ENCODE measurements around the gene GAL3ST1.
"Not testable (repeated sequence)": the region's sequence is repeated elsewhere in the genome, so short reads cannot be mapped to it uniquely, and the experiment has no call there.

Gene GAL3ST1, protein sequence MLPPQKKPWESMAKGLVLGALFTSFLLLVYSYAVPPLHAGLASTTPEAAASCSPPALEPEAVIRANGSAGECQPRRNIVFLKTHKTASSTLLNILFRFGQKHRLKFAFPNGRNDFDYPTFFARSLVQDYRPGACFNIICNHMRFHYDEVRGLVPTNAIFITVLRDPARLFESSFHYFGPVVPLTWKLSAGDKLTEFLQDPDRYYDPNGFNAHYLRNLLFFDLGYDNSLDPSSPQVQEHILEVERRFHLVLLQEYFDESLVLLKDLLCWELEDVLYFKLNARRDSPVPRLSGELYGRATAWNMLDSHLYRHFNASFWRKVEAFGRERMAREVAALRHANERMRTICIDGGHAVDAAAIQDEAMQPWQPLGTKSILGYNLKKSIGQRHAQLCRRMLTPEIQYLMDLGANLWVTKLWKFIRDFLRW

DNA sequence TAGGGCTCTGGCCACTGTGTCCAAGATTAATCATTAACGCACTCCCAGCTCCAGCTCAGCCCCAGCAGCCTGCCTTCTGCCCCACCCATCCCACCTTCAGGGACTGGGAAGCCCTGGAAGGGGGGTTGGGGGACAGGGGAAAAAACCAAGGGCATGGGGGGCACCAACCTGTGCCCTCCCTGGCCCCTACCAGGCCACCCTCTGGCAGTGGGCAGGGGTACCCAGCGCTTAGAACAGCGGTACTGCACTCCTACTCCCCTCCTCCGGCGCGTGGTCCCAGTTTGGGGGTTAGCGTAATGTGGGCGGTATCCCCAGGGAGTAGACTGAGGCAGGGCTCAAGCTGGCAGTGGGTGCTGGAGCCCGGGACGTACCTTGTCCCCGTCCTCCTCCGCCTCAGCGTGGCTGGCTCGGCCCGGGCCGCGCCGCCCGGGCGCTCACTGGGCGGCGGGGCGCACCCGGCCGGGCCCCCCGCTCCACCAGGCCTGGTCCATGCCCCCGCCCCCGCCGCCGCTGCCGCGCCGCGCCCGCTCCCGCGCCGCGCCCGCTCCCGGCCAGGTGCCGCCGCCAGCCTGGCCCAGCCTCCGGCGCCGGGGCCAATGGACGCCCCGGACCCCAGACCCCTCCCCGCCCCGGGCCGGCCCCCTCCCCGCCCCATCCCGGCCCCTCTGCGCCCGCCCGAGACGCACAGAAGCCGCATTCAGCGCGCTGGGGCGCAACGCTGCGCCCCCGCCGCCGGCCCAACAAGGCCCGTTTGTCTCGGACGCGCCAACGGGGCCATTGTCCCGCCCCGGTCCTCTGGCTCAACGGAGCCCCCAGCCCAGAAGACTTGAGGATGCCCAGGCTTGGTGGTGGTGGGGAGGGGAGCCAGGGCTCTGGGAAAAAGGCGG is at the start of gene GAL3ST1:
GAL3ST1 (minus strand) TSS at position 571 of the 887 bp plus-strand sequence. CDS start 17,273 bp downstream, outside the sequence.
- no peak for DNase-seq (ENCODE audit: low read depth, low spot score)

DNA sequence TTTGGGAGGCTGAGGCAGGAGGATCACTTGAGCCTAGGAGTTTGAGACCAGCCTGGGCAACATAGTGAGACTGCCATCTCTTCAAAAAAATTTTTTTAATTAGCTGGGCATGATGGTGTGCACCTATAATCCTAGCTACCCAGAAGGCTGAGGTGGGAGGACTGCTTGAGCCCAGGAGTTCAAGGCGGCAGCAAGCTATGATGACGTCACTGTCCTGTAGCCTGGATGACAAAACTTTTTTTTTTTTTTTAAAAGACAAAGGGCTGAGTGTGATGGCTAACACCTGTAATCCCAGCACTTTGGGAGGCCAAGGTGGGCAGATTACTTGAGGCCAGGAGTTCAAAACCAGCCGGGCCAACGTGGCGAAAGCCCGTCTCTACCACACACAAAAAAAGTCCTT is 45.4 kb upstream of the GAL3ST1 start:
- not testable (repeated sequence) for DNase-seq (ENCODE audit: low read depth, low spot score)

DNA sequence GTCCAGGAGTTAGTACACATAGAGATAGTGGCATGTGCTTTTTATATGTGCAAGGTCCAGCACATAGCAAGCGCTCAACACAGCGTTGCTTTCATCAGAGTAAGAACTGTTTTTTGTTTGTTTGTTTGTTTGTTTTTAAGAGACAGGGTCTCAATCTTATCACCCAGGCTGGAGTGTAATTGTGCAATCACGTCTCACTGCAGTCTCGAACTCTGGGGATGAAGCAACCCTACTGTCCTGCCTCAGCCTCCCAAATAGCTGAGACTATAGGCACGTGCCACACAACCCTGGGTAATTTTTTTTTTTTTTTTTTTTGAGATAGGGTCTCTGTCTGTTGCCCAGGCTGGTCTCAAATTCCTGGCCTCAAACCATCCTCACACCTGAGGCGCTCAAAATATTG is 43.4 kb upstream of the GAL3ST1 start:
- DNase-seq (ENCODE audit: low read depth, low spot score): no peak

DNA sequence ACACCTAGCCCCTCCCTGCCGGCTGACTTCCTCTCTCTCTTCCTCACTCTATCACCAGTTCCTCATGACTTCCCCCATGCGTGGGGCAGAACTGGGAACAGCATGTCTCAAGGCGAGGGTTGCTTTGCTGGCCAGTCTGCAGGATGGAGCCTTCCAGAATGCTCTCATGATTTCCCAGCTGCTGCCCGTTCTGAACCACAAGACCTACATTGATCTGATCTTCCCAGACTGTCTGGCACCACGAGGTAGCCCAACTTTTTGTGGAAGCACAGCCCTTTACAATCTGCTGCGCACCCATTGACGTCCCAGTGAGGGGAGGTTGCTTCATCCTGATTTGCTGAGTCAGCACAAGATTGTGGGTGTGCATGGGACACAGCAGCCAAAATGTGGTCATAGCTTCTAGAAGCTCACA is 41.1 kb upstream of the GAL3ST1 start:
- DNase-seq (ENCODE audit: low read depth, low spot score): no peak

DNA sequence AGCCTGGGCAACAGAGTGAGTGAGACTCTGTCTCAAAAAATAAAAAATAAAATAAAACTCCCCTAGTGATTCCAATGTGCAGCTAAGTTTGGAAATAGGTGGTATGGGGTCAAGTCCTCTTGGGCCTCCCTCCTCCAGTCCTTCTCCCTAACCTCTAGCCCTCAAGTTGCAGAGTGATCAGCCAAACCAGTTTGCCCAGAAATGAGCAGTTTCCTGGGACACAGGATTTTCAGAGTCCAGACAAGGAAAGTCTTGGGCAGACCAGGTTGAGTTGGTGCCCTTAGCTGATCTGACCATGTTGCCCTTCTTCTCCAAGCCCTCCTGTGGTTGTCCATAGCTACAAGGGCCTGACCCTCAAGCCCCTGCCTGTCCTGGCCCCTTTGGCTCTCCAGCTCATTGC is 40.4 kb upstream of the GAL3ST1 start:
- no peak for DNase-seq (ENCODE audit: low read depth, low spot score)

DNA sequence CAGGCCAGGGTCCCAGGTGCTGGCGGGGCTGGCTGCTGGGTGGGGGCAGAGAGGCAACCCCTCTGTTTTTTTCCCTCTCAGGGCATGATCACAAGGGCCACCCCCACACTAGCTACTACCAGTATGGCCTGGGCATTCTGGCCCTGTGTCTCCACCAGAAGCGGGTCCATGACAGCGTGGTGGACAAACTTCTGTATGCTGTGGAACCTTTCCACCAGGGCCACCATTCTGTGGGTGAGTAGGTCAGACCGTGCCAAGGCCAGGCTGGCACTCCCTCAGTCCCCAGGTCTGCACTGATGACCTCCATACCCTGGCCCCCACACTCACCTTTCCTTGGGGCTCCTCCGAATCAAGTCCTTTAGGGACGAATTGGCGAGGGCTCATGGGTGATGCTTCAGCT is 39.8 kb upstream of the GAL3ST1 start:
- no peak for DNase-seq (ENCODE audit: low read depth, low spot score)

DNA sequence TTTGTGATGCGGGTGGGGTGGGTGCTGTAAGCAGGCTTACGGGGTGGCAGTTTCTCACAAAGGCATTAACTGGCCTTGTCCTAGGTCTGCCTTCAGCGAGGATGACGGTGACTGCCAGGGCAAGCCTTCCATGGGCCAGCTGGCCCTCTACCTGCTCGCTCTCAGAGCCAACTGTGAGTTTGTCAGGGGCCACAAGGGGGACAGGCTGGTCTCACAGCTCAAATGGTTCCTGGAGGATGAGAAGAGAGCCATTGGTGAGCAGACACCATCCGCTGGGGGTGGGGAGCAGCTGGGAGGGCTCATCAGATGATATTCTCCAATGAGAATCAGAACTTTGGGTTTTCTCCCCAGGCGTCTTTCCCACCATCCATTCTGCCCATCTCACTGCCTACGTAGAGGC is 38.3 kb upstream of the GAL3ST1 start:
- no peak for DNase-seq (ENCODE audit: low read depth, low spot score)

DNA sequence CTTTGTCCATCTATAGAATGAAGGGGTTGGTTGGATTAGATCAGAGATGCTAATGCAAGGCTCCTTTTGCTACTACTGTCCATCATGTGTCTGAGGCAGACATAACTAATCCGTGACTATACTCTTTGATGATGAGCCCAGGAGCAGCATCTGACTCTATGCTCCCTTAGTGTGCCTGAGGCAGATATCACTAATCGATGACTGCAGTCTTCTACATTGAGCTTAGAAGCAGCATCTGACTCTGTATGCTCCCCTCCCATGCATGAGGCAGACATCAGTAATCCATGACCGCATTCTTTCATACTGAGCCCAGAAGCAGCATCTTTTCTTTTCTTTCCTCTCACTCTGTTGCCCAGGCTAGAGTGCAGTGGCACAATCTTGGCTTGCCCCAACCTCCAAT is 36.7 kb upstream of the GAL3ST1 start:
- no peak for DNase-seq (ENCODE audit: low read depth, low spot score)

DNA sequence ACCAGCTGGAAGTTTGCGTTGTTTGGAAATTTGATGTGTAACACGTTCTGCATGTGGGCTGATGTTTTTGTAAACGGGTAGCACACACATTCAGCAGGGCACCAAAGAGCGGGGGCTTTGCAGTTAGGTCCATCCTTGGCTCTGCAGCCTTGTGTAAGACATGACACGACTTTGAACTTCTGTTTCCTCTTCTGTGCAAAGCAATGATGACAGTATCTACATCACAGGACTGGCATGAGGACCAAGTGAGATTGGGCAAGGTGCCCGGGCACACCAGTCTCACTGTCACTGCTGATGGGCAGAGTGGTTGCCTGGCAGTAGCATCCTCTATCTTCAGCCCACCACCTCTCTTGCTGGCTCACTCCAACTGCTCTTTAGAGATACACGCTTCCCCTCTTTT is 35.8 kb upstream of the GAL3ST1 start:
- no peak for DNase-seq (ENCODE audit: low read depth, low spot score)

DNA sequence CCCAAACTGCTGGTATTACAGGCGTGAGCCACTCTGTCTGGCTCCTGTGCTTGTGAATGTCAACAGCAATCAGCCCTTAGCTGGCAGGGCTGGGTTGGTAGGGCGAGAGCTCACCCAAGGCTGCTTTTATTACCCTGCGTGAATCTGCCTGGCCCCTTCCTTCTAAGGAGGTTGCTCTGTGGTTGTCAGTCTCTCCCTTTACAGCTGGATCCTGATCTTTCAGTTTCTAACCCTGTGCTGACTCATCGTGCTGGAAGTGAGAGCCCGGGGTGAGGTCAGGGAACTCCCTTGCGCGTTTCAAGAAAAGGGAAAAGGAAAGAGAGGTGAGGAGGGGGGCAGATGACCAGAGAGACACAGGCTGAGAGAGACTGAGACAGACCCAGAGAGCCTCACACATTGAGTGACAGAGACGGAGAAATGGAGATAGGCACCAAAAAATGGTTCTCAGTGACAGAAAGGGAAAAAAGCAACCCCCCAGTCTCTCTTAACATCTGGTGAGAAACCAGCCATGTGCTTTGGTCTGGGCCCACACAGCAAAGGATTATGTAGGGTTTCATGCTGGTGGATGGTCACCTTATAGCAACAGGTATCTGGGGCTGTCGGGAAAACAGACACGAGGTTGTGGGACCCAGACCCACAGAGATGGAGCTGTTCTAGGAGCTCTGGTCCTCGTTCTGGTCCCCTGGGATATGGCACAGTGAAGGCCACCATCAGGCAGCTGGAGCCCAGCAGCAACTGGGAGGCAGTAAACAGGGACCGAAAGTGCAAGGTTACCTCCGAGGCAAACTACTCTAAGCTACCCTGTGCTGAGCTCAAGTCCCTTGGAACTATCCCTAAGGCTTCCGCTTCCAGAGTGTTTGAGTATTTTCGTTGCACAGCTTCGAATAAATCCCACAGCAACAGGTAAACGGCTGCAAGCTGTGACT is 35.1 kb upstream of the GAL3ST1 start:
- DNase-seq (ENCODE audit: low read depth, low spot score): no peak

DNA sequence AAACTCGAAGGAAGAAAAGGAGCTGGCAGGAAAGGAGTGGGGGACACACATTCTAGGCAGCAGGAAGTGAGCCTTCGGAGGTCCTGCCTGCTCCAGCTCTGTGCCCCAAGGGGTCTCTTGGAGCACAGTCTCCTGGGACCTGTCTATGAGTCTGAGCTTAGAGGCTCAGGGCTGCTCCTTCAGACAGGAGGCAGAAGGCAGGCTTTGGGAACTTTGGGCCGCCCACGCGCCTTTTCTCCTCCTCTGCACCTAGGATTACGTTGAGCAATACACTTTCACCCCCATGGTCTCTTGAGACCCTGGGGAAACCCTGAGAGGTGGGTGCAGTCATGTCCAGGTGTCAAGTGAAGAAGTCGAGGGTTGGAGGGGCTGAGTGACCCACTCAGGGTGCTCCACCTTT is 33.5 kb upstream of the GAL3ST1 start:
- no peak for DNase-seq (ENCODE audit: low read depth, low spot score)

DNA sequence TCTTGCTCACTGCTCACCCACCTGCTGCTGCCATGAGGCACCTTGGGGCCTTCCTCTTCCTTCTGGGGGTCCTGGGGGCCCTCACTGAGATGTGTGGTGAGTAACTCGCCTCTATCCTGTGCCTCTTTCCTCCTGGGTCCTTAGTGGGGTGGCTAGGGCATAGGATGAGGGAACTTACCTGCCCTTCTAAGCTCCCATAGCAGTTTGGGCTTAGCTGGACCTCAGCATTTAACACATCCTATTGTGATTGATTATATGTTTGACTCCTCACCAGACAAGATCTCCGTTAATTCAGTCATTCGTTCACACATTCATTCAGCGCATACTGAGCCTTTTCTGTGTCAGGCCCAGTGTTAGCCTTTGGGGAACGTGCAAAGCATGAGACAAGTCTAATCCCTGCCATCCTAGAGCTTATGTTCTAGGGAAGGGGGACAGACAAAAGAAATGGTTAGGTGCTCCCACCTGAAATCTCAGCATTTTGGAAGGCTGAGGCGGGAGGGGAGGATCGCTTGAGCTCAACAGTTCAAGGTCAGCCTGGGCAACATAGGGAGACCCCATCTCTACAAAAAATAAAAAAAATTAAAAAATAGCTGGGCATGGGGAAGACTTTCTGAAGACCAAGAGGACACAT is 33.0 kb upstream of the GAL3ST1 start:
- no peak for DNase-seq (ENCODE audit: low read depth, low spot score)

DNA sequence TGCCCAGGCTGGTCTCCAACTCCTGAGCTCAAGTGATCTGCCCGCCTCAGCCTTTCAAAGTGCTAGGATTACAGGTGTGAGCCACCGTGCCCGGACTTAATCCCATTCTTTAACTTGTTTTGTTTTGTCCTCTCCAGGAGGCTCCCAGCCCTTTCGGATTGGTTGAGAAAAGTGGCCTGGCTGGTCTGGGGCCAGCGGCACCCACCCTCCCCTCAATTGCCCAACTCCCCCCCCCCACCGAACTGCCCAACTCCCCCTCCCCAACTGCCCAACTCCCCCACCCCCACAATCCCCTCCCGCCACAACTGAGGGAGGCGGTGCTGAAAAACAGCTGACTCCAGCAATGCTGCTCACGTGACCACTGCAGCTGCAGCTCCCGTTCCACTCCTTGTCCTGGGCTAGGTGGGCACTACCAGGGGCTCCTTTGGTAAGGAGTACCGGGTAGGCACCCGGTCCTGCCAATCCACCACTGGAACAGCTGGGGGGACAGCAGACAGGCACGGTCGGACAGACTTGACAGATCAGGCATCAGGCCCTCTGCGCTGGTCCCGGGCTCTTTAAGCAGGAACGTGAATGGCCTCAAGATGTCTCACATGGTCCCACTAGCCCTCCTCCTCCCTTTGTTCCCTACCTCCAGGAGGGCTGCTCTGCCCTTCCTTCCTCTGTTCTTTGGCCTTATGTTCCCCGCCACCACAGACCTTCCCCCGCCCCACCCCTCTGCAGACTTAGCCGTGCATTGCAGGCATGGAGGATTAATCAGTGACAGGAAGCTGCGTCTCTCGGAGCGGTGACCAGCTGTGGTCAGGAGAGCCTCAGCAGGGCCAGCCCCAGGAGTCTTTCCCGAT is 32.2 kb upstream of the GAL3ST1 start, which contains the start of gene TCN2:
TCN2 (plus strand) TSS at position 720 of the 845 bp plus-strand sequence. CDS start 158 bp downstream, outside the sequence.
- DNase-seq (ENCODE audit: low read depth, low spot score): no peak

DNA sequence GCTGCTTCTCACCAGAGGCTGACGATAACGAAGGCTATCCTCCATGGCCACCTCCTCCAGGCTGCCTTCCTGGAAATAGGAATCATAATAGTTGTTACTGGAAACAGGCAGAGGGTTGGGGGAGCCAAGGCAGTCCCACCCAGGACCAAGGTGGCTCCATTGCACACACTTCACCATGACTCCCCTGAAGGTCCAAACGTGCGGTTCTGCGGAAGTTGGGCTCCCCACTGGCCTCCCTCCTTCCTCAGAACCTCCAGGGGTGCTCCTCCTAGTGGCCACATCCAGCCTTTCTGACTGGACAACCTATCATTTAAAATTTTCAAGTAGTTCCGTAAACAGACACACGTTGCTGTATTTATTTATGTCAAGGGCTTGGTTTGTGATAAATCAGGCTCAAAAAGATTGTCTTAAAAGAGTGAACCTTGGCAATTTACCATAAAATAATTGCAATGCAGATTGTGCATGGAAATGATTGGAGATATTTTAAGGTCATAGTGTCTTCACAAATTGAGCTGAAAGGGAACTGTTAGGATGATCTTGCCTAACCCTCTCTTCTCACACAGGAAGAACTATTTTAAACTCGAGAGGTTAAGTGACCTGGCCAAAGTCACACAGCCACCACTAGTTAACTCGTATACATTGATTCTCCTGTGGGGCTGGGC is 31.1 kb upstream of the GAL3ST1 start:
- DNase-seq (ENCODE audit: low read depth, low spot score): no peak

DNA sequence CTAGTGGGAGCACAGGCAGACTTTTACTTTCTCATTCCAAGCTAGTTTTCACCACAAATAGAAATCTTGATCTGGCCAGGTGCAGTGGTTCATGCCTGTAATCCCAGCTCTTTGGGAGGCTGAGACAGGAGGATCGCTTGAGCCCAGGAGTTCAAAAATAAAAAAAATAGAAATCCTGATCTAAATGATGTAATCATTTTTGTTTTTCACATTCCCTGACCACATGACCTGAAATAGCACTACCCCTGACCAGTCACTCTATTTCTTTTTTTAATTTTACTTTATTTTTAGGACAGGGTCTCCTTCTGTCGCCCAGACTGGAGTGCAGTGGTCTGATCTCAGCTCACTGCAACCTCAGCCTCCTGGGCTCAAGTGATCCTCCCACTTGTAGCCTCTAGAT is 30.3 kb upstream of the GAL3ST1 start:
- DNase-seq (ENCODE audit: low read depth, low spot score): no peak

DNA sequence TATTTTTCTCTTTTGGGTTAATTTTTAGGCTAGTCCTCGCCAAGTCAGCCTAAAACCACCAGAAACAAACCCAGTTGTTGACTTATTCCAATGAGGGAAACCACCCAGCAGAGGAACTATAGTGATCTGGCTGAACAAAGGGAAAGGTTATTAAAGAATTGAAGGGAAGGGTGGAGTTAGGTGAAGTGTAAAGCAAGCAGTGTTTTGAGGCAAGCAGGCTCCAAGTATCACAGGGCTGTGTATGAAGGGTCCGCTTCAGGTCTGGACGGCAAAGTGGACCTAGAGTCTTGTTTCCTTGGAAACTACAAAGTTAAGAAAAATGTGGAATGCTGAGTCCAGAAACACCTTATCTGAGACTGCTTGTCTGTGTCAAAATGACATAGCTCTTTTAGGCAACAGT is 29.3 kb upstream of the GAL3ST1 start:
- no peak for DNase-seq (ENCODE audit: low read depth, low spot score)

DNA sequence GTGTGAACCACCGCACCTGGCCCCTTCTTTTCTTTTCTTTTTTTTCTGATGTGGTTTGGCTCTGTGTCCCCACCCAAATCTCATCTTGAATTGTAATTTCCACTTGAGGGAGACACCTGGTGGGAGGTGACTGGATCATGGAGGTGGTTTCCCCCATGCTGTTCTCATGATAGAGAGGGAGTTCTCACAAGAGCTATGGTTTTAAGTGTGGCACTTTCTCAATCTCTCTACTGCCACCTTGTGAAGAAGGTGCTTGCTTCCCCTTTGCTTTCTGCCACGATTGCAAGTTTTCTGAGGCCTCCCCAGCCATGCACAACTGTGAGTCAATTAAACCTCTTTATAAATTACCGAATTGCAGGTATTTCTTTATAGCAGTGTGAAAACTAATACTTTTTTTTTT is 27.6 kb upstream of the GAL3ST1 start:
- DNase-seq (ENCODE audit: low read depth, low spot score): no peak

DNA sequence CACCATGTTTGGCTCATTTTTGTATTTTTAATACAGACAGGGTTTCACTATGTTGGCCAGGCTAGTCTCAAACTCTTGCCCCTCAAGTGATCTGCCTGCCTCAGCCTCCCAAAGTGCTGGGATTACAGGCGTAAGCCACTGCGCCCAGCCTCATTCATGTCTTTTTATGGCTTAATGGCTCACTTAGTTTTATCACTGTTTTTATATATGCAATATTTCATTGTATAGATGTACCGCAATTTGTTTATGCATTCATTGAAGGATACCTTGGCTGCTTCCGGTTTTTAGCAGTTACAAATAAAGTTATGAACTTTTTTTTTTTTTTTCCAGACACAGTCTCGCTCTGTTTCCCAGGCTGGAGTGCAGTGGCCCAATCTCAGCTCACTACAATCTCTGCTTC is 27.0 kb upstream of the GAL3ST1 start:
- no peak for DNase-seq (ENCODE audit: low read depth, low spot score)

DNA sequence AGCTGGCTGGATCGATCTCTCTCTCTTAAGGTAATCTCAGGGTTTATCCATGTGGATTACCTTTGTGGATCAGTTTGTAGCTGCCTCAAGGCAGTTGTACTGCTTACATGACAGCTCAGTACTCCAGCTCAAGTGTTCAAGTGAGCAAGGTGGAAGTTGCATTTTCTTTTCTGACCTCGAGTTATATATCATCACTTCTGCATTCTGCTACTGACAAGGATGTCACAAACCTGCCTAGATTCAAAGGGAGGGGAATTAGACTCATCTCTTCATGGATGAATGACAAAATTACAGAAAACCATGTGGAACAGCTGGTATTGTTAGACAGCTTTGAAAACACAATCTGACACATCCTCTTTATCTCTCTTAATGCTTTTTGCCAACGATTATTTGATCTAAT is 26.5 kb upstream of the GAL3ST1 start:
- no peak for DNase-seq (ENCODE audit: low read depth, low spot score)

DNA sequence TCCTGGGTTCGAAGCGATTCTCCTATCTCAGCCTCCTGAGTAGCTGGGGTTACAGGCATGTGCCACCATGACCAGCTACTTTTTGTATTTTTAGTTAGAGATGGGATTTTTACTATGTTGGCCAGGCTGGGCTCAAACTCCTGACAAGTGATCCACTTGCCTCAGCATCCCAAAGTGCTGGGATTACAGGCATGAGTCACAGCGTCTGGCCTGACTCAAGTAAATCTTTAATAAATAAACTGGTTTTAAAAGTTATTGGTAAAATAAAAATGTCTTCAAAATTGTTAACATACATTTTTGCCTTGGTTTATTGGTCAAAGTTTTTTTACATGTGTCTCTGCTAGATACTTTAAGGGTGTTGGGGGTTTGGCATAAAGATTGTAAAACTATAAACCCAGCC is 24.5 kb upstream of the GAL3ST1 start:
- no peak for DNase-seq (ENCODE audit: low read depth, low spot score)

All from activated naive CD8-positive, alpha-beta T cell treated with anti-CD3 and anti-CD28 coated beads, Interleukin-2, amount 50 U/mL, for 16 hours (primary cell).